Memory B cell (primary cell): ENCODE results near the gene GLIS2.

Experiments used
- ATAC-seq: fragments of 150-1000 bp; cut with Tn5 transposase; 2 replicates; pipeline ENCODE4 v1.10.0; 2021; ENCODE audit warnings: low read depth, mild to moderate bottlenecking, moderate library complexity
- DNase-seq, 2 donors: peaks; one replicate each; pipeline ENCODE4 v3.0.0; 2022; ENCODE audit warnings: low spot score in 2 of 2
- H3K27ac Mint-ChIP-seq: one replicate; pipeline ENCODE4 v1.8.0; 2022; ENCODE audit warnings: mild to moderate bottlenecking, moderate library complexity, mixed read lengths
- H3K27me3 Mint-ChIP-seq: one replicate; pipeline ENCODE4 v1.8.0; 2022; ENCODE audit warnings: mixed read lengths
- H3K36me3 Mint-ChIP-seq: one replicate; pipeline ENCODE4 v1.8.0; 2022; ENCODE audit warnings: mild to moderate bottlenecking, mixed read lengths
- H3K4me1 Mint-ChIP-seq: one replicate; pipeline ENCODE4 v1.8.0; 2022; ENCODE audit warnings: mixed read lengths
- H3K4me3 Mint-ChIP-seq: one replicate; pipeline ENCODE4 v1.8.0; 2022; ENCODE audit warnings: mild to moderate bottlenecking, moderate library complexity, mixed read lengths
- H3K9me3 Mint-ChIP-seq: one replicate; pipeline ENCODE4 v1.8.0; 2022; ENCODE audit warnings: mixed read lengths

The GLIS2 gene

GRCh38 chr16:4386451-4386805 lies 70.6 kb downstream of the GLIS2 start:
- Mint-ChIP-seq H3K9me3 (no peaks in the 10 kb centered on the region), H3K27me3 (no peaks in the 10 kb centered on the region), H3K4me3 (no peak overlapping the region), H3K27ac (no peak overlapping the region), H3K36me3 (peaks cover 25% of the 10 kb centered on the region), H3K4me1 (no peaks in the 10 kb centered on the region)
- DNase-seq (no peak), ATAC-seq (no peak)

- no peaks in the 10 kb centered on the region for H3K9me3 Mint-ChIP-seq
- no peak overlapping the region for H3K4me3 Mint-ChIP-seq
- no peak for DNase-seq
- peaks cover 23% of the 10 kb centered on the region for H3K36me3 Mint-ChIP-seq
- ATAC-seq = no peak
- no peaks in the 10 kb centered on the region for H3K27me3 Mint-ChIP-seq
- H3K4me1 Mint-ChIP-seq = no peaks in the 10 kb centered on the region
- peak overlapping the region; percentile 41 for H3K27ac Mint-ChIP-seq
Observed at GRCh38 chr16:4386951-4387565, 71.2 kb downstream of the GLIS2 start.

DNA sequence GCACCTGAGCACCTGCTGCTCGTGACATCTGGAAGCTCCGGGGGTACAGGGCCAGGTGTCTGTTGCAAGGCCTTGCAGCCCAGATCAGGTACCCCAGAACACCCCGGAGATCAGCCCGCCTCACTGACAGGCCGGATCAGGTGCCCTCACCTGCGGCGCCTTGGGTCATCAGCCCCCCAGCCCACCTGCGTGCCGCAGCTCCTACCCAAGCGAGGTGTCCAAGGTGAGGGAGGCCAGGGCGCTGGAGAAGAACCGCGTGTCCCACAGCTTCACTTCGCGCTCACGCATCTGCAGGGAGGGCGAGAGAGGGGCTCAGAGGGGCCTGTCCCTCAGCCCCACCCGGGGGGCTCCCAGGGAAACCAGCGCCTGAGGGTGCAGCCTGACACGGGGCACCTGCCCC lies 71.9 kb downstream of the GLIS2 start:
- Mint-ChIP-seq H3K4me3 (no peak overlapping the region), H3K9me3 (no peaks in the 10 kb centered on the region), H3K36me3 (peaks cover 24% of the 10 kb centered on the region), H3K27ac (peak overlapping the region; percentile 41), H3K27me3 (no peaks in the 10 kb centered on the region), H3K4me1 (no peaks in the 10 kb centered on the region)
- DNase-seq (no peak), ATAC-seq (no peak)

- ATAC-seq = no peak
- Mint-ChIP-seq H3K4me1 (no peaks in the 10 kb centered on the region), H3K27ac (no peak overlapping the region), H3K9me3 (no peaks in the 10 kb centered on the region), H3K4me3 (no peak overlapping the region), H3K36me3 (peaks cover 20% of the 10 kb centered on the region), H3K27me3 (no peaks in the 10 kb centered on the region)
- no peak for DNase-seq
Observed at GRCh38 chr16:4388271-4389021, 72.6 kb downstream of the GLIS2 start.
